GM13977 (cell line): ENCODE results near the gene PLCG2.

ENCODE experiments used
- DNase-seq: peaks from one replicate; pipeline ENCODE4 v3.0.0; 2012; ENCODE audit warnings: low spot score
- CTCF ChIP-seq: IDR thresholded peaks from 2 replicates; pipeline ENCODE4 v1.5.1; 2012; ENCODE audit warnings: mild to moderate bottlenecking, control low read depth; ENCODE audit not compliant: insufficient read depth; ENCODE audit errors: extremely low read depth, missing control alignments
- in situ Hi-C: fragments of 300-500 bp; cut with MboI; formaldehyde crosslinking; loops from one replicate; pipeline ENCODE4 v1.12.0; 2022; ENCODE audit warnings: low sequenced_read_pairs, low pct_unique_long_range_greater_than_20kb, mixed read lengths, inconsistent platforms; ENCODE audit not compliant: unreplicated experiment

PLCG2 gene

GRCh38 chr16:81779536-81780320 is 637 bp downstream of the PLCG2 start:
- in situ Hi-C loops: no loop called here
- no peak for DNase-seq
- TF ChIP-seq CTCF: no peak

GRCh38 chr16:81780350-81780749 is 1.3 kb downstream of the PLCG2 start:
- in situ Hi-C loops: no loop called here
- no peak for DNase-seq
- no peak for TF ChIP-seq CTCF

GRCh38 chr16:81782236-81782635 is 3.1 kb downstream of the PLCG2 start:
- no peak for TF ChIP-seq CTCF
- in situ Hi-C loops: no loop called here
- DNase-seq: no peak

- in situ Hi-C loops: no loop called here
- no peak for TF ChIP-seq CTCF
- DNase-seq: no peak
Measured at GRCh38 chr16:81784072-81784795, 5.1 kb downstream of the PLCG2 start.

GRCh38 chr16:81785138-81785924 is 6.2 kb downstream of the PLCG2 start:
- no peak for TF ChIP-seq CTCF
- in situ Hi-C loops: no loop called here

GRCh38 chr16:81786321-81786720 is 7.2 kb downstream of the PLCG2 start:
- DNase-seq: no peak
- in situ Hi-C loops: no loop called here
- TF ChIP-seq CTCF: no peak

More at GRCh38 chr16:81785138-81785924, 6.2 kb downstream of the PLCG2 start:
- DNase-seq: no peak
